Measurements from ENCODE around the gene KLK5. TPM values are rescaled to one million over a fixed set of nuclear protein-coding genes. Genes with fewer than 3 reads are reported as not detected.
A peak's percentile ranks its signal among the peaks of the same experiment; 100 is the strongest.
"Not testable (repeated sequence)": the region's sequence is repeated elsewhere in the genome, so short reads cannot be mapped to it uniquely, and the experiment has no call there.

Gene KLK5
- total RNA-seq, 1 donor from 2014 or later = not detected

- Mint-ChIP-seq H3K9me3 (no peaks in the 10 kb centered on the region), H3K4me3 (ENCODE audit: low read depth) (no peak overlapping the region), H3K27ac (no peak overlapping the region), H3K36me3 (ENCODE audit: low read depth) (no peaks in the 10 kb centered on the region), H3K27me3 (ENCODE audit: low read depth) (peaks cover 36% of the 10 kb centered on the region), H3K4me1 (ENCODE audit: low read depth) (peaks cover 4% of the 10 kb centered on the region)
- peak; percentile 38 for DNase-seq (ENCODE audit: low spot score)
- intact Hi-C loops (cut with micrococcal nuclease) = no loop called here
Measured at GRCh38 chr19:50909240-50910070, 43.4 kb downstream of the KLK5 start.

GRCh38 chr19:50908336-50908735 lies 44.5 kb downstream of the KLK5 start:
- no peaks in the 10 kb centered on the region for H3K9me3 Mint-ChIP-seq
- H3K36me3 Mint-ChIP-seq (ENCODE audit: low read depth) = no peaks in the 10 kb centered on the region
- no peak overlapping the region for H3K27ac Mint-ChIP-seq
- peaks cover 36% of the 10 kb centered on the region for H3K27me3 Mint-ChIP-seq (ENCODE audit: low read depth)
- H3K4me1 Mint-ChIP-seq (ENCODE audit: low read depth) = peaks cover 4% of the 10 kb centered on the region
- no peak overlapping the region for H3K4me3 Mint-ChIP-seq (ENCODE audit: low read depth)
- DNase-seq (ENCODE audit: low spot score) = no peak
- intact Hi-C loops (cut with micrococcal nuclease) = no loop called here

- peak; percentile 15 for DNase-seq (ENCODE audit: low spot score)
- Mint-ChIP-seq H3K4me3 (ENCODE audit: low read depth) (no peak overlapping the region), H3K9me3 (no peaks in the 10 kb centered on the region), H3K36me3 (ENCODE audit: low read depth) (no peaks in the 10 kb centered on the region), H3K27me3 (ENCODE audit: low read depth) (peaks cover 36% of the 10 kb centered on the region), H3K4me1 (ENCODE audit: low read depth) (peaks cover 4% of the 10 kb centered on the region), H3K27ac (no peak overlapping the region)
- intact Hi-C loops (cut with micrococcal nuclease) = loop anchor here (1.0 kb wide), 1 partner anchor 16 kb away; no protein-coding TSS in a partner anchor
Measured at GRCh38 chr19:50906217-50906616, 46.6 kb downstream of the KLK5 start.

GRCh38 chr19:50902640-50903039 lies 50.2 kb downstream of the KLK5 start:
- intact Hi-C loops (cut with micrococcal nuclease) = no loop called here
- no peak for DNase-seq (ENCODE audit: low spot score)
- H3K4me3 Mint-ChIP-seq (ENCODE audit: low read depth) = no peak overlapping the region
- H3K27me3 Mint-ChIP-seq (ENCODE audit: low read depth) = peaks cover 7% of the 10 kb centered on the region
- H3K27ac Mint-ChIP-seq = no peak overlapping the region
- no peaks in the 10 kb centered on the region for H3K36me3 Mint-ChIP-seq (ENCODE audit: low read depth)
- H3K4me1 Mint-ChIP-seq (ENCODE audit: low read depth) = no peaks in the 10 kb centered on the region
- H3K9me3 Mint-ChIP-seq = no peaks in the 10 kb centered on the region

GRCh38 chr19:50899569-50899968 lies 53.3 kb downstream of the KLK5 start:
- no peaks in the 10 kb centered on the region for H3K36me3 Mint-ChIP-seq (ENCODE audit: low read depth)
- no peak overlapping the region for H3K27ac Mint-ChIP-seq
- H3K9me3 Mint-ChIP-seq = peaks cover 4% of the 10 kb centered on the region
- H3K27me3 Mint-ChIP-seq (ENCODE audit: low read depth) = peaks cover 2% of the 10 kb centered on the region
- H3K4me3 Mint-ChIP-seq (ENCODE audit: low read depth) = no peak overlapping the region
- H3K4me1 Mint-ChIP-seq (ENCODE audit: low read depth) = no peaks in the 10 kb centered on the region
- DNase-seq (ENCODE audit: low spot score) = no peak
- intact Hi-C loops (cut with micrococcal nuclease) = no loop called here

GRCh38 chr19:50898018-50898417 lies 54.8 kb downstream of the KLK5 start:
- peaks cover 2% of the 10 kb centered on the region for H3K27me3 Mint-ChIP-seq (ENCODE audit: low read depth)
- H3K4me1 Mint-ChIP-seq (ENCODE audit: low read depth) = no peaks in the 10 kb centered on the region

GRCh38 chr19:50897612-50898011 lies 55.2 kb downstream of the KLK5 start:
- intact Hi-C loops (cut with micrococcal nuclease) = no loop called here
- Mint-ChIP-seq H3K9me3 (peaks cover 4% of the 10 kb centered on the region), H3K27me3 (ENCODE audit: low read depth) (peaks cover 2% of the 10 kb centered on the region), H3K4me1 (ENCODE audit: low read depth) (no peaks in the 10 kb centered on the region), H3K36me3 (ENCODE audit: low read depth) (no peaks in the 10 kb centered on the region), H3K27ac (no peak overlapping the region), H3K4me3 (ENCODE audit: low read depth) (no peak overlapping the region)
- DNase-seq (ENCODE audit: low spot score) = no peak

More at GRCh38 chr19:50898018-50898417, 54.8 kb downstream of the KLK5 start:
- Mint-ChIP-seq H3K36me3 (ENCODE audit: low read depth) (no peaks in the 10 kb centered on the region), H3K9me3 (peaks cover 4% of the 10 kb centered on the region), H3K4me3 (ENCODE audit: low read depth) (no peak overlapping the region), H3K27ac (no peak overlapping the region)
- intact Hi-C loops (cut with micrococcal nuclease) = no loop called here
- DNase-seq (ENCODE audit: low spot score) = no peak

- Mint-ChIP-seq H3K9me3 (peaks cover 4% of the 10 kb centered on the region), H3K27ac (no peak overlapping the region), H3K27me3 (ENCODE audit: low read depth) (peaks cover 2% of the 10 kb centered on the region), H3K4me1 (ENCODE audit: low read depth) (no peaks in the 10 kb centered on the region), H3K4me3 (ENCODE audit: low read depth) (no peak overlapping the region), H3K36me3 (ENCODE audit: low read depth) (no peaks in the 10 kb centered on the region)
- DNase-seq (ENCODE audit: low spot score) = no peak
- intact Hi-C loops (cut with micrococcal nuclease) = no loop called here
Measured at GRCh38 chr19:50897191-50897607, 55.6 kb downstream of the KLK5 start.

- no peak overlapping the region for H3K27ac Mint-ChIP-seq
- no peaks in the 10 kb centered on the region for H3K4me1 Mint-ChIP-seq (ENCODE audit: low read depth)
- H3K9me3 Mint-ChIP-seq = peaks cover 4% of the 10 kb centered on the region
- no peaks in the 10 kb centered on the region for H3K36me3 Mint-ChIP-seq (ENCODE audit: low read depth)
- H3K4me3 Mint-ChIP-seq (ENCODE audit: low read depth) = no peak overlapping the region
- DNase-seq (ENCODE audit: low spot score) = no peak
- intact Hi-C loops (cut with micrococcal nuclease) = no loop called here
- H3K27me3 Mint-ChIP-seq (ENCODE audit: low read depth) = peaks cover 2% of the 10 kb centered on the region
Measured at GRCh38 chr19:50896591-50897190, 56.1 kb downstream of the KLK5 start.

GRCh38 chr19:50896089-50896590 lies 56.7 kb downstream of the KLK5 start:
- H3K9me3 Mint-ChIP-seq; H3K4me1 Mint-ChIP-seq (ENCODE audit: low read depth); H3K4me3 Mint-ChIP-seq (ENCODE audit: low read depth); H3K27ac Mint-ChIP-seq; DNase-seq (ENCODE audit: low spot score); intact Hi-C loops (cut with micrococcal nuclease); H3K27me3 Mint-ChIP-seq (ENCODE audit: low read depth); H3K36me3 Mint-ChIP-seq (ENCODE audit: low read depth): not testable (repeated sequence)

GRCh38 chr19:50894478-50895356 lies 58.1 kb downstream of the KLK5 start:
- Mint-ChIP-seq H3K27ac (no peak overlapping the region), H3K9me3 (peaks cover 4% of the 10 kb centered on the region), H3K36me3 (ENCODE audit: low read depth) (no peaks in the 10 kb centered on the region), H3K27me3 (ENCODE audit: low read depth) (peaks cover 2% of the 10 kb centered on the region), H3K4me1 (ENCODE audit: low read depth) (peaks cover 1% of the 10 kb centered on the region), H3K4me3 (ENCODE audit: low read depth) (no peak overlapping the region)
- intact Hi-C loops (cut with micrococcal nuclease) = no loop called here
- DNase-seq (ENCODE audit: low spot score) = no peak

All from activated T-helper 2 cell treated with anti-CD3 and anti-CD28 coated beads, Interferon-gamma antibody, Interleukin-2, Interleukin-4, amounts not matched to agents 10 μg/mL and 5 μg/mL and 100 μg/mL, durations not matched to agents 14 hours and 24 hours and 36 hours (primary cell).